Omental fat pad (tissue), 4 donors: ENCODE results near the gene LHFPL3. TPM values are rescaled to one million over a fixed set of nuclear protein-coding genes. Genes with fewer than 3 reads are reported as not detected.
A peak's percentile ranks its signal among the peaks of the same experiment; 100 is the strongest.

ENCODE experiments used
- ATAC-seq: fragments of 150-250 bp; one replicate; pipeline ENCODE4 v1.9.1; 2016; ENCODE audit warnings: mild to moderate bottlenecking, moderate library complexity; ENCODE audit not compliant: low FRiP score
- DNase-seq: peaks from one replicate; pipeline ENCODE4 v3.0.0-alpha.2; 2019; ENCODE audit warnings: low spot score
- total RNA-seq, 4 donors: library from RNA; depleted of rRNA; stranded (reverse); fragments of >200 nt; gene quantifications; one replicate each; pipeline ENCODE4 v1.1.0, GENCODE V29; 2016
- TF ChIP-seq, protein P1 (sequence below), 3 donors: fragments of 450-650 bp; IDR thresholded peaks; one replicate each; pipeline ENCODE4 v1.5.1; 2016 to 2017; ENCODE audit warnings: antibody characterized with exemption in 3 of 3, mild to moderate bottlenecking in 3 of 3, moderate library complexity in 2 of 3

LHFPL3 gene
- total RNA-seq, 4 donors from 2014 or later, result not detected

DNA sequence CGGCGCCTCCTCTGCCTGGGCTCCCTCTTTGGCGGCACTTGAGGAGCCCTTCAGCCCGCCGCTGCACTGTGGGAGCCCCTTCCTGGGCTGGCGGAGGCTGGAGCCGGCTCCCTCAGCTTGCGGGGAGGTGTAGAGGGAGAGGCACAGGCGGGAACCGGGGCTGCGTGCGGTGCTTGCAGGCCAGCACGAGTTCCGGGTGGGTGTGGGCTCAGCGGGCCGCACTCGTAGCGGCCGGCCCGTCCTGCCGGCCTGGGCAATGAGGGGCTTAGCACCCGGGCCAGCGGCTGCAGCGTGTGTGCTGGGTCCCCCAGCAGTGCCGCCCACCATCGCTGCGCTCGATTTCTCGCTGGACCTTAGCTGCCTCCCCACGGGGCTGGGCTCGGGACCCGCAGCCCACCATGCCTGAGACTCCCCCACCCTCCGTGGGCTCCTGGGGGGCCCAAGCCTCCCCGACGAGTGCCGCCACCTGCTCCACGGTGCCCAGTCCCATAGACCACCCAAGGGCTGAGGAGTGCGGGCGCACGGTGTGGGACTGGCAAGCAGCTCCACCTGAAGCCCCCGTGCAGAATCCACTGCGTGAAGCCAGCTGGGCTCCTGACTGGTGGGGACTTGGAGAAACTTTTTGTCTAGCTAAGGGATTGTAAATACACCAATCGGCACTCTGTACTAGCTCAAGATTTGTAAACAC, 611.8 kb downstream of the LHFPL3 start:
- ATAC-seq (no peak), DNase-seq (no peak)
- TF ChIP-seq, protein P1, sequence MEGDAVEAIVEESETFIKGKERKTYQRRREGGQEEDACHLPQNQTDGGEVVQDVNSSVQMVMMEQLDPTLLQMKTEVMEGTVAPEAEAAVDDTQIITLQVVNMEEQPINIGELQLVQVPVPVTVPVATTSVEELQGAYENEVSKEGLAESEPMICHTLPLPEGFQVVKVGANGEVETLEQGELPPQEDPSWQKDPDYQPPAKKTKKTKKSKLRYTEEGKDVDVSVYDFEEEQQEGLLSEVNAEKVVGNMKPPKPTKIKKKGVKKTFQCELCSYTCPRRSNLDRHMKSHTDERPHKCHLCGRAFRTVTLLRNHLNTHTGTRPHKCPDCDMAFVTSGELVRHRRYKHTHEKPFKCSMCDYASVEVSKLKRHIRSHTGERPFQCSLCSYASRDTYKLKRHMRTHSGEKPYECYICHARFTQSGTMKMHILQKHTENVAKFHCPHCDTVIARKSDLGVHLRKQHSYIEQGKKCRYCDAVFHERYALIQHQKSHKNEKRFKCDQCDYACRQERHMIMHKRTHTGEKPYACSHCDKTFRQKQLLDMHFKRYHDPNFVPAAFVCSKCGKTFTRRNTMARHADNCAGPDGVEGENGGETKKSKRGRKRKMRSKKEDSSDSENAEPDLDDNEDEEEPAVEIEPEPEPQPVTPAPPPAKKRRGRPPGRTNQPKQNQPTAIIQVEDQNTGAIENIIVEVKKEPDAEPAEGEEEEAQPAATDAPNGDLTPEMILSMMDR (IDR thresholded peaks at IDR 0.05), result no peak

DNA sequence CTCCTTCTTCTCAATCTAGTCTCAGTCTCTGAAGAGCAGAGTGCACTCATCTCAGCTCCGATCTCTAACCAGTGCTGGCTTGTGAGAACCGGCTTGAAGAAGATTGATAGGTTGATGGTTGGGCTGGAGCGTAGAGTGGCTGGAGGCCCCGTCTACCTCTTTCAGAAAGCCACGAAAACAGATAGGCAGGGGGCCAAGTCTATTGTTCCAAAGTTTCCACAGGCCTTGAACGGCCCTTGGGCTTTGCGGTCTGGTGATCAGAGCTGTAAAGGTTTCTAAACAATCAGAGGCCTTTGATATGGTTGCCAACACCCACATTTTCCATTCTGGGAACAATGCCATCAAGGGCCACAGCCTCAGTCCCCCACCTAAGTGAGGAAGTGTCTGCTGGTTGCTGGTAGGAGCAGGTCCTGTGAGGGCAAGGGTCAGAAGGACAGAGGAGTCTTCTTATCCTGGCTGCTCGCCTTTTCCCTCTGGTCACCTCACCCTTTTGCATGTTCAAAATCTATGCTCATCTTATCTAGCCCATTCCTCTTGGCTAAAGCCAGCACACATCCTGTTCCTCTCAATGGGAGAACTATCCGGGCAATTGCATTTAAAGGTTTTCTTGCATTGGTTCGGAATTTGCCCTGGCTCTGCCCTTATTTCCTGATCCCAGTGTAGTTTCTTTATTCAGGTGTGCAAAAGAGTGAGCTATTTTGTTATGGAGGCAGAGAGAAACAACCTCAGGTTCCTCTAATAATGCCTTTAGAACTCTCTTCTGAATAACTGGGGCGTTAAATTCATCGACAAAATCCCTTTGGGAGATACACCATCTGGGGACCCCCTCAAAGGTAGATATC, 615.3 kb downstream of the LHFPL3 start:
- no peak for ATAC-seq
- peak; percentile 29 for DNase-seq
- TF ChIP-seq, protein P1 (IDR thresholded peaks at IDR 0.05), result no peak

DNA sequence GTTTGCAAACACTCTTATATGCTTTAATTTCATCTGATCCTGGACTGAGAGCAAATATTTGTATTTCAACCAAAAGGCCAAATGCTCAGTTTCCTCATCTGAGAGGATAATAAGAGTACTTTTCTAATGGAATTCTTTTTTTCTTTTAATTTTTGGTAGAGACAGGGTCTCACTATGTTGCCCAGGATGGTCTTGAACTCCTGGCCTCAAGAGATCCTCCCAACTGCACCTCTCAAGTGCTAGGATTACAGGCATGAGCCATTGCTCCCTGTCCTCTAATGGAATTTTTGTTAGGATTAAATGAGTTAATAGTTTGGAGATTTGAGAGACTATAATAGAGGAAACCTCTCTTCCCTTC, 617.2 kb downstream of the LHFPL3 start:
- DNase-seq, result no peak
- TF ChIP-seq, protein P1 (IDR thresholded peaks at IDR 0.05), result no peak
- no peak for ATAC-seq

DNA sequence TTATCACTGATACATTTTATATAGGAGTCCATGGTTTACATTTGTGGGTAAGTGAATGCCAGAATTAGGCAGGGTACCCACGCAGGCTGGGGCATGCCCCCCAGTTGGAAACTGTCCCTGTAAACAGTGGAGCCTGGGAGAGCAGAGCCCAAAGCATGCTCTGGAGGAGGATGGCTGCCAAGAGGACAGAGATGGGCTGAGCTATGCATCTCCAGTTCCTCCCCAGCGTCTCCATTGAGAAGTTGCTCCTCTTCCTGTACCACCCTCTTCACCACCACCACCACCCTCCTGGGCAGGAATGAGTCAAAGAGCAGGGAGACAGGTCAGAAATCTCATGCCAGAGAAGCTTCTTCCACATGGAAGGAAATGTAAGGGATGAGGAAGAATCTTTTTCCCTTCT, 617.9 kb downstream of the LHFPL3 start:
- ATAC-seq, result no peak
- TF ChIP-seq, protein P1 (IDR thresholded peaks at IDR 0.05), result no peak
- no peak for DNase-seq

DNA sequence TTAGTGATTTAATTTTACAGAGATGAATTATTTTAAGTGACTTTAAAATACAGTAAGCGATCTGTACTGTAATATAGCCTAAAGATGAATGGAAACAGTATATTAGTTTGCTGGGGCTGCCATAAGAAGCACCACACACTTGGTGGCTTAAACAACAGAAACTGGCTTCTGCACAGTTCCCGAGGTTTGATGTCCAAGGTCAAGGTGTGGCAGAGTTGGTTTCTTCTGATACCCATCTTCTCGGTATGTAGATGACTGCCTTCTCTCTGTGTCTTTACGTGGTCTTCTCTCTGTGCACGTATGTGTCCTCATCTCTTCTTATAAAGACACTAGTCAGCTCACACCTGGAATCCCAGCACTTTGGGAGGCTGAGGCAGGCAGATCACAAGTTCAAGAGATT, 621.6 kb downstream of the LHFPL3 start:
- DNase-seq (no peak), ATAC-seq (no peak)
- TF ChIP-seq, protein P1 (IDR thresholded peaks at IDR 0.05), result no peak

DNA sequence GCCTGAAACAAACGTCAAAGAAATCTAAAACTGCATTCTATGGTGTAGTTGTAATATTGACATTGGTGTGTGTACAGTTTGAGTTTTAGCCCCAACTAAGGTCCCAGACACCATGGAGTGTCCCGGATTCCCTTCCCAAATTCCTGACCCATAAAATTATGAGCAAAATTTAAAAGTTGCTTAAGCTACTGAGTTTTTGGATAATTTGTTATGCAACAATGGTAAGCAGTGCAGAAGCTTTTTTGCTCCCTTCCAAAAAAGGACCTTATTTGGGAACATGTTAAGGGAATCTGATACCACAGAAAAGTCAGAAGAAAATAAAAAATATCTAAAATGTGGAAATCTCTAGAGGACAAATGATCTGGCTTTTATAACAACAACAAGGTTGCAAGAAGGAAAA, 622.4 kb downstream of the LHFPL3 start:
- TF ChIP-seq, protein P1 (IDR thresholded peaks at IDR 0.05), result no peak
- ATAC-seq (peak; percentile 11), DNase-seq (no peak)
